Measurements from ENCODE around the gene SNX9. TPM values are rescaled to one million over a fixed set of nuclear protein-coding genes. Genes with fewer than 3 reads are reported as not detected.
"Not testable (repeated sequence)": the region's sequence is repeated elsewhere in the genome, so short reads cannot be mapped to it uniquely, and the experiment has no call there.

Gene SNX9
- total RNA-seq, 1 experiment from 2014 or later, result not detected

- Histone ChIP-seq H3K9me2 (replicated peaks; ENCODE audit: insufficient read depth, low read length) (no peaks in the 10 kb centered on the region), H3K9me3 (ENCODE audit: low read length) (no peaks in the 10 kb centered on the region), H3K36me3 (ENCODE audit: insufficient read depth, low read length) (no peaks in the 10 kb centered on the region), H4K20me1 (ENCODE audit: insufficient read depth, low read depth, low read length) (no peaks in the 10 kb centered on the region), H3K4me1 (ENCODE audit: low read length) (no peaks in the 10 kb centered on the region), H3K27ac (ENCODE audit: low read length) (no peak overlapping the region), H3K79me2 (ENCODE audit: low read length) (no peaks in the 10 kb centered on the region), H3K9ac (ENCODE audit: low read length) (no peak overlapping the region), H2AFZ (ENCODE audit: low read length) (no peak overlapping the region), H3K4me3 (ENCODE audit: low read length) (no peak overlapping the region), H3K4me2 (ENCODE audit: low read depth, low read length, poor library complexity, severe bottlenecking) (no peak overlapping the region), H3K27me3 (ENCODE audit: low read length) (no peaks in the 10 kb centered on the region)
- peak; percentile 19 for DNase-seq
These were observed 141.1 kb downstream of the SNX9 start for GRCh38 chr6:157964100-157964499.

GRCh38 chr6:157965387-157965786 is 142.3 kb downstream of the SNX9 start:
- no peaks in the 10 kb centered on the region for H3K9me2 ChIP-seq (replicated peaks; ENCODE audit: insufficient read depth, low read length)
- H3K79me2 ChIP-seq (ENCODE audit: low read length), result no peaks in the 10 kb centered on the region

GRCh38 chr6:157966589-157966977 is 143.5 kb downstream of the SNX9 start:
- H3K4me3 ChIP-seq (ENCODE audit: low read length), result no peak overlapping the region
- H3K36me3 ChIP-seq (ENCODE audit: insufficient read depth, low read length), result no peaks in the 10 kb centered on the region
- H4K20me1 ChIP-seq (ENCODE audit: insufficient read depth, low read depth, low read length), result no peaks in the 10 kb centered on the region
- no peak overlapping the region for H3K4me2 ChIP-seq (ENCODE audit: low read depth, low read length, poor library complexity, severe bottlenecking)
- no peaks in the 10 kb centered on the region for H3K9me2 ChIP-seq (replicated peaks; ENCODE audit: insufficient read depth, low read length)
- H3K79me2 ChIP-seq (ENCODE audit: low read length), result no peaks in the 10 kb centered on the region
- H3K9me3 ChIP-seq (ENCODE audit: low read length), result no peaks in the 10 kb centered on the region
- no peaks in the 10 kb centered on the region for H3K4me1 ChIP-seq (ENCODE audit: low read length)
- no peak for DNase-seq
- no peaks in the 10 kb centered on the region for H3K27me3 ChIP-seq (ENCODE audit: low read length)
- no peak overlapping the region for H3K9ac ChIP-seq (ENCODE audit: low read length)
- no peak overlapping the region for H2AFZ ChIP-seq (ENCODE audit: low read length)
- H3K27ac ChIP-seq (ENCODE audit: low read length), result no peak overlapping the region

More at GRCh38 chr6:157965387-157965786, 142.3 kb downstream of the SNX9 start:
- DNase-seq, result peak; percentile 2
- Histone ChIP-seq H3K36me3 (ENCODE audit: insufficient read depth, low read length) (no peaks in the 10 kb centered on the region), H3K27me3 (ENCODE audit: low read length) (no peaks in the 10 kb centered on the region), H3K9me3 (ENCODE audit: low read length) (no peaks in the 10 kb centered on the region), H3K4me1 (ENCODE audit: low read length) (no peaks in the 10 kb centered on the region), H3K9ac (ENCODE audit: low read length) (no peak overlapping the region), H3K4me2 (ENCODE audit: low read depth, low read length, poor library complexity, severe bottlenecking) (no peak overlapping the region), H3K4me3 (ENCODE audit: low read length) (no peak overlapping the region), H2AFZ (ENCODE audit: low read length) (no peak overlapping the region), H3K27ac (ENCODE audit: low read length) (no peak overlapping the region), H4K20me1 (ENCODE audit: insufficient read depth, low read depth, low read length) (no peaks in the 10 kb centered on the region)

GRCh38 chr6:157967020-157967419 is 144.0 kb downstream of the SNX9 start:
- Histone ChIP-seq H3K4me2 (ENCODE audit: low read depth, low read length, poor library complexity, severe bottlenecking) (no peak overlapping the region), H2AFZ (ENCODE audit: low read length) (no peak overlapping the region), H3K4me1 (ENCODE audit: low read length) (no peaks in the 10 kb centered on the region)

GRCh38 chr6:157967486-157967885 is 144.4 kb downstream of the SNX9 start:
- Histone ChIP-seq H3K9ac (ENCODE audit: low read length) (no peak overlapping the region), H3K9me2 (replicated peaks; ENCODE audit: insufficient read depth, low read length) (no peaks in the 10 kb centered on the region), H3K4me2 (ENCODE audit: low read depth, low read length, poor library complexity, severe bottlenecking) (no peak overlapping the region), H3K27me3 (ENCODE audit: low read length) (no peaks in the 10 kb centered on the region), H3K36me3 (ENCODE audit: insufficient read depth, low read length) (no peaks in the 10 kb centered on the region), H3K4me1 (ENCODE audit: low read length) (no peaks in the 10 kb centered on the region), H2AFZ (ENCODE audit: low read length) (no peak overlapping the region), H3K4me3 (ENCODE audit: low read length) (no peak overlapping the region), H3K27ac (ENCODE audit: low read length) (no peak overlapping the region), H3K9me3 (ENCODE audit: low read length) (no peaks in the 10 kb centered on the region), H3K79me2 (ENCODE audit: low read length) (no peaks in the 10 kb centered on the region), H4K20me1 (ENCODE audit: insufficient read depth, low read depth, low read length) (no peaks in the 10 kb centered on the region)
- no peak for DNase-seq

More at GRCh38 chr6:157967020-157967419, 144.0 kb downstream of the SNX9 start:
- no peaks in the 10 kb centered on the region for H3K79me2 ChIP-seq (ENCODE audit: low read length)
- H3K36me3 ChIP-seq (ENCODE audit: insufficient read depth, low read length), result no peaks in the 10 kb centered on the region
- DNase-seq, result no peak
- H3K9me2 ChIP-seq (replicated peaks; ENCODE audit: insufficient read depth, low read length), result no peaks in the 10 kb centered on the region
- no peak overlapping the region for H3K4me3 ChIP-seq (ENCODE audit: low read length)
- no peak overlapping the region for H3K9ac ChIP-seq (ENCODE audit: low read length)
- H3K27ac ChIP-seq (ENCODE audit: low read length), result no peak overlapping the region
- no peaks in the 10 kb centered on the region for H4K20me1 ChIP-seq (ENCODE audit: insufficient read depth, low read depth, low read length)
- no peaks in the 10 kb centered on the region for H3K9me3 ChIP-seq (ENCODE audit: low read length)
- no peaks in the 10 kb centered on the region for H3K27me3 ChIP-seq (ENCODE audit: low read length)

- H3K9me3 ChIP-seq (ENCODE audit: low read length); H3K4me2 ChIP-seq (ENCODE audit: low read depth, low read length, poor library complexity, severe bottlenecking); DNase-seq; H3K27me3 ChIP-seq (ENCODE audit: low read length); H3K79me2 ChIP-seq (ENCODE audit: low read length); H3K9ac ChIP-seq (ENCODE audit: low read length); H3K4me1 ChIP-seq (ENCODE audit: low read length); H3K9me2 ChIP-seq (replicated peaks; ENCODE audit: insufficient read depth, low read length); H3K36me3 ChIP-seq (ENCODE audit: insufficient read depth, low read length); H3K4me3 ChIP-seq (ENCODE audit: low read length); H2AFZ ChIP-seq (ENCODE audit: low read length); H4K20me1 ChIP-seq (ENCODE audit: insufficient read depth, low read depth, low read length); H3K27ac ChIP-seq (ENCODE audit: low read length): not testable (repeated sequence)
These were observed 149.1 kb downstream of the SNX9 start for GRCh38 chr6:157972177-157972576.

GRCh38 chr6:157974341-157974894 is 151.4 kb downstream of the SNX9 start:
- H3K27me3 ChIP-seq (ENCODE audit: low read length), result no peaks in the 10 kb centered on the region
- H3K27ac ChIP-seq (ENCODE audit: low read length), result no peak overlapping the region
- H3K9me3 ChIP-seq (ENCODE audit: low read length), result no peaks in the 10 kb centered on the region
- DNase-seq, result no peak
- no peak overlapping the region for H3K9ac ChIP-seq (ENCODE audit: low read length)
- no peaks in the 10 kb centered on the region for H3K36me3 ChIP-seq (ENCODE audit: insufficient read depth, low read length)
- H3K4me2 ChIP-seq (ENCODE audit: low read depth, low read length, poor library complexity, severe bottlenecking), result no peak overlapping the region
- H2AFZ ChIP-seq (ENCODE audit: low read length), result no peak overlapping the region
- no peaks in the 10 kb centered on the region for H3K79me2 ChIP-seq (ENCODE audit: low read length)
- H3K9me2 ChIP-seq (replicated peaks; ENCODE audit: insufficient read depth, low read length), result no peaks in the 10 kb centered on the region
- no peak overlapping the region for H3K4me3 ChIP-seq (ENCODE audit: low read length)
- H4K20me1 ChIP-seq (ENCODE audit: insufficient read depth, low read depth, low read length), result no peaks in the 10 kb centered on the region
- H3K4me1 ChIP-seq (ENCODE audit: low read length), result no peaks in the 10 kb centered on the region

GRCh38 chr6:157974967-157975366 is 151.9 kb downstream of the SNX9 start:
- Histone ChIP-seq H3K9me2 (replicated peaks; ENCODE audit: insufficient read depth, low read length) (no peaks in the 10 kb centered on the region), H3K9me3 (ENCODE audit: low read length) (no peaks in the 10 kb centered on the region), H4K20me1 (ENCODE audit: insufficient read depth, low read depth, low read length) (no peaks in the 10 kb centered on the region), H3K36me3 (ENCODE audit: insufficient read depth, low read length) (no peaks in the 10 kb centered on the region), H3K27me3 (ENCODE audit: low read length) (no peaks in the 10 kb centered on the region), H2AFZ (ENCODE audit: low read length) (no peak overlapping the region), H3K4me1 (ENCODE audit: low read length) (no peaks in the 10 kb centered on the region), H3K4me2 (ENCODE audit: low read depth, low read length, poor library complexity, severe bottlenecking) (no peak overlapping the region), H3K79me2 (ENCODE audit: low read length) (no peaks in the 10 kb centered on the region), H3K4me3 (ENCODE audit: low read length) (no peak overlapping the region), H3K27ac (ENCODE audit: low read length) (no peak overlapping the region), H3K9ac (ENCODE audit: low read length) (no peak overlapping the region)
- DNase-seq, result no peak

GRCh38 chr6:157975456-157975855 is 152.4 kb downstream of the SNX9 start:
- no peak overlapping the region for H2AFZ ChIP-seq (ENCODE audit: low read length)
- DNase-seq, result no peak
- no peaks in the 10 kb centered on the region for H3K4me1 ChIP-seq (ENCODE audit: low read length)
- no peaks in the 10 kb centered on the region for H3K27me3 ChIP-seq (ENCODE audit: low read length)
- no peaks in the 10 kb centered on the region for H3K36me3 ChIP-seq (ENCODE audit: insufficient read depth, low read length)
- H3K4me3 ChIP-seq (ENCODE audit: low read length), result no peak overlapping the region
- H3K79me2 ChIP-seq (ENCODE audit: low read length), result no peaks in the 10 kb centered on the region
- H3K4me2 ChIP-seq (ENCODE audit: low read depth, low read length, poor library complexity, severe bottlenecking), result no peak overlapping the region
- no peaks in the 10 kb centered on the region for H4K20me1 ChIP-seq (ENCODE audit: insufficient read depth, low read depth, low read length)
- no peak overlapping the region for H3K9ac ChIP-seq (ENCODE audit: low read length)
- no peaks in the 10 kb centered on the region for H3K9me2 ChIP-seq (replicated peaks; ENCODE audit: insufficient read depth, low read length)
- no peak overlapping the region for H3K27ac ChIP-seq (ENCODE audit: low read length)
- no peaks in the 10 kb centered on the region for H3K9me3 ChIP-seq (ENCODE audit: low read length)

All from Karpas-422 (cell line).